ENCODE data around the gene SLC25A34. TPM values are rescaled to one million over a fixed set of nuclear protein-coding genes. Genes with fewer than 3 reads are reported as not detected.

Gene SLC25A34
- total RNA-seq, 3 donors from 2014 or later (not counting 1 experiment from before 2014, with no cell fraction given), result 0.73 to 1.8 (median 1.6) TPM

GRCh38 chr1:15750924-15751323, 14.9 kb downstream of the SLC25A34 start:
- H3K36me3 Mint-ChIP-seq, result no peaks in the 10 kb centered on the region
- Histone ChIP-seq H3K36me3 (ENCODE audit: control insufficient read depth, insufficient read depth, low read length) (no peaks in the 10 kb centered on the region), H3K27ac (ENCODE audit: low read length) (no peak overlapping the region), H3K9me3 (ENCODE audit: control insufficient read depth, insufficient read depth, low read length) (no peaks in the 10 kb centered on the region), H3K4me1 (ENCODE audit: control insufficient read depth, insufficient read depth, low read length) (no peaks in the 10 kb centered on the region), H3K27me3 (ENCODE audit: control insufficient read depth, insufficient read depth, low read length) (peaks cover 2% of the 10 kb centered on the region), H3K4me3 (ENCODE audit: low read length) (no peak overlapping the region)
- H3K9me3 Mint-ChIP-seq, result no peaks in the 10 kb centered on the region
- DNase-seq (no peak), ATAC-seq (no peak)
- no peak overlapping the region for H3K27ac Mint-ChIP-seq
- H3K4me3 Mint-ChIP-seq, result no peak overlapping the region
- 88% methylated on average over 12 of the region's 12 CpGs for WGBS (ENCODE audit: insufficient coverage)
- TF ChIP-seq CTCF (IDR thresholded peaks at IDR 0.05), result no peak
- no peaks in the 10 kb centered on the region for H3K4me1 Mint-ChIP-seq
- H3K27me3 Mint-ChIP-seq (ENCODE audit: low read depth in 2 of 2), result peaks cover 0 to 9% of the 10 kb centered on the region in 2 donors
- intact Hi-C loops (cut with micrococcal nuclease), result no loop called here

DNA sequence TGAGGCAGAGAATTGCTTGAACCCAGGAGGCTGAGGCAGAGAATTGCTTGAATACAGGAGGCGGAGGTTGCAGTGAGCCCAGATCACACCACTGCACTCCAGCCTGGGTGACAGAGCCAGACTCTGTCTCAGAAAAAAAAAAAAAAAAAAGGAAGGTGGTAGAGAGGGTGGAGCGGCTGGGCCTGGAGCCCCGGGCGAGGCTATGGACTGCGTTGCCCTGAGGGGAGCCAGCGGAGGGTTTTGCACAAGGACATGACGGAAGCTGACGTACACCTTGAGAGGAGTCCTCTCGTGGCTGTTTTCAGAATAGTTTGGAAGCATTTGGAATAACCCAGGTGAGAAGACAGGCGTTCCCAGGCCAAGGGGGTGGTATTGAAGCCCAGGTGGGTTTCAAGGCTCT, 15.7 kb downstream of the SLC25A34 start:
- Histone ChIP-seq H3K4me3 (ENCODE audit: low read length) (no peak overlapping the region), H3K27me3 (ENCODE audit: control insufficient read depth, insufficient read depth, low read length) (peaks cover 8% of the 10 kb centered on the region), H3K36me3 (ENCODE audit: control insufficient read depth, insufficient read depth, low read length) (no peaks in the 10 kb centered on the region), H3K27ac (ENCODE audit: low read length) (no peak overlapping the region), H3K9me3 (ENCODE audit: control insufficient read depth, insufficient read depth, low read length) (no peaks in the 10 kb centered on the region), H3K4me1 (ENCODE audit: control insufficient read depth, insufficient read depth, low read length) (peaks cover 6% of the 10 kb centered on the region)
- WGBS (ENCODE audit: insufficient coverage), result 92% methylated on average over 10 of the region's 10 CpGs
- Mint-ChIP-seq H3K27ac (no peak overlapping the region), H3K4me3 (no peak overlapping the region), H3K4me1 (peaks cover 0 to 5% of the 10 kb centered on the region in 2 donors), H3K9me3 (no peaks in the 10 kb centered on the region), H3K27me3 (ENCODE audit: low read depth in 2 of 2) (peaks cover 0 to 14% of the 10 kb centered on the region in 2 donors), H3K36me3 (no peaks in the 10 kb centered on the region)
- ATAC-seq (no peak), DNase-seq (no peak)
- no peak for TF ChIP-seq CTCF (IDR thresholded peaks at IDR 0.05)
- intact Hi-C loops (cut with micrococcal nuclease), result no loop called here

DNA sequence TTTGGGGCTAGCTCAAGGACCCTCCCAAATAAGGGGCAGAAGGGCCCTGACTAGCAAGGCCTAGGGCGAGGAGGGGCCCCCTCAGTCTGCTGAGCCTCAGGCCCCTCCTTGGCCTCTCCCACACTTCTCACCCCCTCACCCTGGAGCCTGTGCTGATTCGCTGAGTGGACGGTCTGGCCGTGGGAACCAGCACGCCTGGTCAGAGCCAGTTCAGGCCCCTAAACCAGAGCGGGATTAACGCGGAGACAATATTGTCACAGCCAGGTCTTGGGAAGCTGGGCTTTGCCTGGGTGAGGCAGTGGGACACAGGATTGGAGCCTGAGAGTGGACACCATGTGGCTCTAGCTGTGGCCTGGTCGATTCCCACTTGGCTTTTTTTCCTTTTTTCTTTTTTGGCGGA, 17.7 kb downstream of the SLC25A34 start:
- no peak overlapping the region for H3K4me3 ChIP-seq (ENCODE audit: low read length)
- no peak for DNase-seq
- H3K9me3 ChIP-seq (ENCODE audit: control insufficient read depth, insufficient read depth, low read length), result no peaks in the 10 kb centered on the region
- Mint-ChIP-seq H3K9me3 (no peaks in the 10 kb centered on the region), H3K36me3 (no peaks in the 10 kb centered on the region), H3K27ac (no peak overlapping the region), H3K27me3 (ENCODE audit: low read depth in 2 of 2) (peaks cover 14 to 26% of the 10 kb centered on the region in 2 donors), H3K4me3 (no peak overlapping the region), H3K4me1 (peaks cover 0 to 5% of the 10 kb centered on the region in 2 donors)
- H3K27ac ChIP-seq (ENCODE audit: low read length), result no peak overlapping the region
- intact Hi-C loops (cut with micrococcal nuclease), result no loop called here
- no peak for ATAC-seq
- 86% methylated on average over 10 of the region's 10 CpGs for WGBS (ENCODE audit: insufficient coverage)
- H3K4me1 ChIP-seq (ENCODE audit: control insufficient read depth, insufficient read depth, low read length), result peaks cover 6% of the 10 kb centered on the region
- peaks cover 16% of the 10 kb centered on the region for H3K27me3 ChIP-seq (ENCODE audit: control insufficient read depth, insufficient read depth, low read length)
- H3K36me3 ChIP-seq (ENCODE audit: control insufficient read depth, insufficient read depth, low read length), result no peaks in the 10 kb centered on the region
- no peak for TF ChIP-seq CTCF (IDR thresholded peaks at IDR 0.05)

DNA sequence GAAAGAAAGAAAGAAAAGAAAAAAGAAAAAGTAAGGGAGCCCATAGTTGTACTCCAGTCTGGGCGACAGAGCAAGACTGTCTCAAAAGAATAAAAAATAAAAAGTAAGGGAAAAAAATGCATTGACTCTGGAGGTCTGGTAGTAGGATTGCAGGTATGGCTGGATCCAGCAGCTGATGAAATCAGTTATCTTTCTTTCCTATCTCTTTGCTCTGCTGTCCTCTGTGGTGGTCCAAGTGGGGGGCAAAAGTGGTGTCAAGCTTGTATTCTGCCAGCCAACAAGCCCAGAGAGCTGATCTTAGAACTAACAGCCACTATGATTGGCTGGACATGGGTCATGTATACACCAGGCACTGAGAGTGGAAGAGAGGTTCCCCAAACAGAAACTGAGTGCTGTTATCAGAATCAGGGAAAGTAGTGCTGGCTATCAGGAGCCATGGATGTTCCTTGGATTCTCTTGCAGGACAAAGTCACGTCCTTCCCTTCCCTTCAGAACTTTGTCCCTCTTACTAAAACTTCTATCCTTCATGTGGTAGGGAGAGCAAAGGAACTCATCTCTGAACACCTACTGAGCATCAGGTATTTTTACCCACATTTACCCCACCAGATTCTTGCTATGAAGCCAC, 19.1 kb downstream of the SLC25A34 start:
- Histone ChIP-seq H3K27me3 (ENCODE audit: control insufficient read depth, insufficient read depth, low read length) (peaks cover 22% of the 10 kb centered on the region), H3K27ac (ENCODE audit: low read length) (no peak overlapping the region), H3K9me3 (ENCODE audit: control insufficient read depth, insufficient read depth, low read length) (no peaks in the 10 kb centered on the region), H3K4me1 (ENCODE audit: control insufficient read depth, insufficient read depth, low read length) (peaks cover 10% of the 10 kb centered on the region), H3K36me3 (ENCODE audit: control insufficient read depth, insufficient read depth, low read length) (no peaks in the 10 kb centered on the region), H3K4me3 (ENCODE audit: low read length) (no peak overlapping the region)
- 93% methylated on average over 1 of the region's 2 CpGs for WGBS (ENCODE audit: insufficient coverage)
- peaks cover 0 to 5% of the 10 kb centered on the region in 2 donors for H3K4me1 Mint-ChIP-seq
- no peak for TF ChIP-seq CTCF (IDR thresholded peaks at IDR 0.05)
- intact Hi-C loops (cut with micrococcal nuclease), result no loop called here
- DNase-seq (no peak), ATAC-seq (no peak)
- H3K36me3 Mint-ChIP-seq, result no peaks in the 10 kb centered on the region
- H3K9me3 Mint-ChIP-seq, result no peaks in the 10 kb centered on the region
- no peak overlapping the region for H3K4me3 Mint-ChIP-seq
- H3K27me3 Mint-ChIP-seq (ENCODE audit: low read depth in 2 of 2), result peaks cover 14 to 32% of the 10 kb centered on the region in 2 donors
- no peak overlapping the region for H3K27ac Mint-ChIP-seq
